Glomerular visceral epithelial cell (primary cell): ENCODE results near the gene IL1RN.

Experiments used
- DNase-seq: peaks from one replicate; pipeline ENCODE4 v3.0.0-alpha.2; 2016; ENCODE audit errors: extremely low spot score

Gene IL1RN

DNA sequence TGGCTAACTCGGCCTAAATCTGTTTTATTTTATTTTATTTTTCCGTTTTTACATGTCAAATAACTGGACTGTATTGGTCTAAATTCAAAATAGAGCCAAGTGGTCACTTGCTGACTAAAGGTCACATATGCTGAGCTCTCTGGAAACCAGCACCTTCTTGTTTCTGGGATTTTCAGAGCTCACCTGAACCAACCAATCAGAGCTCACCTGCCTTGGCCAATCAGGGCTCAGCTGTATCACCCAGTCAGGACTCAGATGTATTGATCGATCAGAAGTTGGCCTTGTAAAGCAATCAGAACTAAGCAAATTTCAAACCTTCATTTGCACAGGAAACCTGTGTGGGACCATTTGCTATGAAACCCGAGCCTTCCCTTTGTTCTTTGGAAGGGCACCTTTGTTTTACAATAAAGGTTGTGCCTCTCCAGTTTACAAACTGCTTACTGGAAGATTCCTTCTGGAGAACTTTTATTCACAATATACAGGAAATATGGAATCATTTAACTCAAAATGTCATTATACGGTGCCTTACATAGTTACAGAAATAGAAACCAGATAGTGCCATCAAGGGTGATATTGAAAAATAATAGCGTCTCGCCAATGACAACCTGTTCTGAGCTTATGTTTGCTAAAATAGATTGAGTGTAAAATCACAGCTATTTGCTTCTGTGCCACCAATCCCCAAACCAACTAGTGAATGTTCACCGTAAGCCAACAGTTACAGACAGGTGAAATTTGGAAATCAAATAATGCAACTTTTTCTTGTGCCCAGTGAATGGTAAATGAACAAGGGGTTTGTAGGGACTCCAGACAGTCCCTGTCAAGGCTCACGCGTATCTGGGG is 29.1 kb downstream of the IL1RN start:
- no peak for DNase-seq

DNA sequence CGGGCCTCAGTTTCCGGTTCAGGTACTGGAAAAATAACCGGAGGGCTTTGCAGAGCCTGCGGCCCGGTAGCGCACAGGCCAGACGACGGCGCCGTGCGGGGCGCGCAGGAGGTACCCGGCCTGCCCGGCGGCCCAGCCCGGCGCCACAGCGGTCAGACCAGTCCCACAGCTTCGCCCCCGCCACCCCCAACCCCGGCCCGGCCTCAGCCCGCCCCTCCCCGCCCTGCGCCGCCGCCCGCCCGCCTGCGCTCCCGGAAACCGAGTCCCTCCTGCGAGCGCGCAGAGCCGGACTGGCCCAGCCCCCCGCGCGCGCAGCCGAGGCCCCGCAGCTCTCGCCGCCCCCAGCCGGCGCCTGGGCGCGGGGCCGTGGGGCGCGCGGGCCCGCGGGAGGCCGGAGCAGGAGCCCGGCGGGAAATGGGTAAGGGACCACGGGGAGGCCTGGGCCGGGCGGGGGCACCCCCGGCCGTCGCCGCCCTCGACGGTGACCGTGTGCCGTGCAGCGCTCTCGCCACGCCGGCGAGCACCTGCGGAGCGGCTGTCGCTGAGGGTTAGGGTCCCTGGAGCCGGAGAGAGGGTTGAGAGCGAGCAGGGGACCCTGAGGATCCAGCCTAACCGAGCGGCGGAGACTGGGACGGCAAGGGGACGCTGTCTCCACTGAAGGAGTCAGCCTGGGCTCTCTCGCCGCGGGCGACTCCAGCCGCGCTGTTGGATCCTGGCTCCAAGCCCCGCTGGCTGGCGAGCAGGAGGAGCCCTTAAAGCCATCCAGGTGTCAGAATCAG is 29.9 kb downstream of the IL1RN start:
- no peak for DNase-seq

DNA sequence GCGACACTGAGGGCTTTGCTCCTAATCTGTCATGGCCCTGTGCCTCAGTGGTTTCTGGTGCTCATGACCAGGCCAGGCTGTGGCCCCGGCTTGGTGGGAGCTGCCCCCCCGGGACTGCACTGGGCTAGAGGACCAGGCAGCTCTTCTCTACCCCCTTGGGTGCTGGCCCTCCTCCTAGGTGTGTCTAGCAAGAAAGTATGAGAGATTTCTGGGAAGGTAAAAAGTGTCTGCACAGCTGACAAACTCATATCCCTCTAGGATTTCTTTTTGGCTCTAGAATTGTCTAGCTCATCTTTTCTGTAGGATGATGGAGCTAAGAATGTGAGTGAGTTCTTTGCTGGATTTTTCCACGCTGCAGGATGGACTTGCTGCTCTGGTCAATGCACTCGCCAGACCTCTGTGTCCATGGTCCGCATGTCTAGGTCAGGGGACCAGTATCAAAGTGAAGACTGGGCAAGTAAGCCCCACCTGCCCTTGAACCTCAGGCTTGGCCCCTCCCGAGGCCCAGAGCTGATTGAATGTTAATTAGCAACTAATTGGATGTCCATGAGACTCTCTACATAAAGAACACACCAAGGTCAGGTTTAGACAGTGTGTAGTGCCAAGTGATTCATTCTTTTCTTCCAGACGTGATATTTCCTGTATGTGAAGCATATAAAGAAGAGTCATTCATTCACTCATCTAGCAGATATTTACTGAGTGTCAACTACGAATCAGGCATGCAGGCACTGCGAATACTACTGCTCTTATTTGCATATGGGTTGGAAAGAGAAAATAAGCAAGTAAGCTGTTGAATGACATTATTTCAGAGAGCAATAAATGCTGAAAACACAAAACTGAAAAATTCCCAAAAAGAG is 30.7 kb downstream of the IL1RN start:
- DNase-seq: no peak

- no peak for DNase-seq
Measured at GRCh38 chr2:113158884-113159553, 31.6 kb downstream of the IL1RN start.

GRCh38 chr2:113160248-113160647 is 32.9 kb downstream of the IL1RN start:
- DNase-seq: no peak

GRCh38 chr2:113160962-113161361 is 33.6 kb downstream of the IL1RN start:
- no peak for DNase-seq

GRCh38 chr2:113162173-113162572 is 34.8 kb downstream of the IL1RN start:
- DNase-seq: no peak

GRCh38 chr2:113162869-113163268 is 35.5 kb downstream of the IL1RN start:
- no peak for DNase-seq

DNA sequence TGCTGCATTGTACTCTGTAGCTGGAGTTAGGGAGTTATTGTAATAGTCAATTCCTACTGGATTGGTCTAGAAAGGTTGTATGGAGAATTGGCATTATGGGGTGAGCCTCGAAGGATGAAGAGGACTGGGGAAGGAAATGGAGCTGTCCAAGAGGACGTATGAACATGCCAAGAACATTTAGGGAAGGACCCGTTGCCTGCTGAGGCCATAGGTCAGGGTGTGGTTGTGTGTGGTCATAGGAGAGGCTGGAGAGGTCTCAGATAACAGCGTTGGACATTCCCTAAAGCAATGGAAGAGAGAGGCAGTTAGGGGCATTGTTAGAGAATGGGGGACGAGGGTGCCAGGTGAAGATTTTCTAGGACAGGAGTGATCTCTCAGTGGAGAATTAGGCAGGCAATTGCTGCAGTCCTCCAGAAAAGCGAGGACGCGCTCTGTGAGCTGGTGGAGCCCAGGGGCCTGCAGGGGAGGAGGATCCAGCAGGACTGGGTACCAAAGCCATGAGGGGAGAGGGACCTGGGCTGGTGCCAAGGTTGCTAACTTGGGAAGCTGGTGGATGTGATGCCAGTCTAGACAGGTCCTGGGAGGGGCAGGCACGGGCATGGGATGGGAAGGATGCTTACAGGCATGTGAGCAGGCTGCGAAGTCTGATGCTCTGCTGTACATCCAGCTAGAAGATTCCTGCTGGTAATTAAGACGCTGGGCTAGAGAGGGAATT is 37.0 kb downstream of the IL1RN start:
- DNase-seq: no peak

DNA sequence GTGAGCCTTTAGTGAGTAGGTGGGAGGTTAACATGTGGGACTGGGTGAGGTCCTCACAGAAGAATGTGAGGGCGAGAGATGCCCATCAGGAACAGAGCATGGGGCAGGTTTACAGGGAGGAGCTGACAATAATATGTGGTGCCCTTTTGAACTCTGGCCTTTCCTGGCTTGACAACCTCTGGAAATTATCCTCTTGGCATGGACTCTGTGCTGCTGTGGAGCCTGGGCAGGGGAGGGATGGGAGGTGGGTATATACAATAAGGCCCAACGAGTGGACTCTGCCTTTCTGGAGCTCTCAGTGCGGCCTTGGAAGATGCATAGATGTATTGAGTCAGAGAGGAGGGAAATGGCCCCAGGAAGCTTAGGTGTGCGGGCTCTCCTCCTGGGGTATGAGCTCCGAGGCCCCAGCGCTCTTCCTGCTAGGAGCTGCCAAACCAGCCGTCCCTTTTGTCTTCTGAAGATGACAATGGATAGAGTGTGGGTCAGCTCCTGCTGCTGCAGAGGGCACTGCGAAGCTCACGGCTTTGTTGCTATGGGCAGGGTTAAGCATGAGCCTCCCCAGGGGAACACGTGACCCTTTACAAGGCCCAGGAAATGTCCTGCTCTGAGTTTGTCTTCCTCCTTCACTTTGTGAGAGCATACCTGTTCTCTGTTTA is 37.7 kb downstream of the IL1RN start:
- DNase-seq: no peak

- DNase-seq: no peak
Measured at GRCh38 chr2:113166187-113166645, 38.8 kb downstream of the IL1RN start.

- DNase-seq: no peak
Measured at GRCh38 chr2:113167115-113167932, 39.9 kb downstream of the IL1RN start.

DNA sequence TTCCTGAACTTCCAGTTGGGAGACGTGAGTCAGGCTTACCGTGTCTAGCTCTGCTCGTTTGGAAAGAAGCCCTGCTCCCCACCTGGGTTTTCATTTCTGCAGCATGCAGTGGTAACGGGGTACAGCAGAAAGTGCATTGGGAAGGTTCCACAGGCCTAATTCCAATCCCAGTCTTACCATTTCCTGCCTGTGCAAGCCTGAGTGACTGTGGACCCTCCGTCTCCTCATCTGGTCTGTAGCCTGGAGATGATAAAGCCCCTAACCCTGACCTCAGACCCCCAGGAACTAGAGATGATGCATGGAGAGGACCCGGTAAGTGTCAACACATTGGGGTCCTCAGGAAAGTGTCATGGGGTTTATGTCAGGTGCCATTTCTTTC is 40.6 kb downstream of the IL1RN start:
- DNase-seq: no peak

- no peak for DNase-seq
Measured at GRCh38 chr2:113169002-113169530, 41.7 kb downstream of the IL1RN start.

DNA sequence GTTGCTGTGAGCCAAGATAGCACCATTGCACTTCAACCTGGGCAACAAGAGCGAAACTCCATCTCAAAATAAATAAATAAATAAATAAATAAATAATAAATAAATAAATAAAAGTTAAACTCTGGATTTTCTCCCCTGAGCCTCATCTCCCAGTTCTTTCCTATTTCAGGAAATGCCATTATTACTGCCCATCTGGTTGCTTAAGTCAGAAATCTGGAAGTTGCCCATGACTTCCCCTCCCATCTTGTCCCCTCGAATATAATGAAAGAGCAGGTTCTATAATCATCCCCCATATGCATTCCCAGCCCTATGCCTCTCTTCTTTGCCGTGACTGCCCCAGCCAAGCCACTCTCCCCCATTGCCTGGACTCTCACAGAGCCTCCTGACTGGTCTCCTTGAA is 42.2 kb downstream of the IL1RN start:
- DNase-seq: no peak

GRCh38 chr2:113171334-113172075 is 44.1 kb downstream of the IL1RN start:
- DNase-seq: no peak

- DNase-seq: no peak
Measured at GRCh38 chr2:113172721-113173541, 45.5 kb downstream of the IL1RN start.
